Esophagus muscularis mucosa (tissue), 4 donors: ENCODE results near the gene TMEM209. TPM values are rescaled to one million over a fixed set of nuclear protein-coding genes. Genes with fewer than 3 reads are reported as not detected.

Experiments used
- DNase-seq: peaks from one replicate; pipeline ENCODE4 v3.0.0-alpha.2; 2017; ENCODE audit errors: extremely low spot score
- H3K27ac ChIP-seq, 4 donors: fragments of 200-600 bp; sonication (generic); replicated peaks in 1 of 4; 1 replicate in 3 of 4; 2 replicates in 1 of 4; pipeline ENCODE4 v1.5.1; 2016 to 2019; ENCODE audit warnings: mild to moderate bottlenecking in 1 of 4
- H3K27me3 ChIP-seq, 4 donors: fragments of 200-600 bp; sonication (generic); one replicate each; pipeline versions ENCODE4 v1.5.1 to v1.6.0; 2016 to 2019
- H3K36me3 ChIP-seq, 4 donors: fragments of 200-600 bp; sonication (generic); one replicate each; pipeline ENCODE4 v1.5.1; 2016 to 2019
- H3K4me1 ChIP-seq, 4 donors: fragments of 200-600 bp; sonication (generic); one replicate each; pipeline ENCODE4 v1.5.1; 2016 to 2019
- H3K4me3 ChIP-seq, 4 donors: fragments of 200-600 bp; sonication (generic); 1 replicate in 2 of 4; 2 replicates in 2 of 4; pipeline ENCODE4 v1.5.1; 2016 to 2019; ENCODE audit warnings: mild to moderate bottlenecking in 4 of 4, moderate library complexity in 1 of 4
- H3K9me3 ChIP-seq, 4 donors: fragments of 200-600 bp; sonication (generic); 1 replicate in 3 of 4; 2 replicates in 1 of 4; pipeline ENCODE4 v1.5.1; 2016 to 2019
- EP300 ChIP-seq: sonication (generic); formaldehyde crosslinking; IDR thresholded peaks from one replicate; pipeline ENCODE4 v1.6.1; 2017; ENCODE audit warnings: antibody characterized with exemption
- POLR2A ChIP-seq: fragments of 450-650 bp; IDR thresholded peaks from one replicate; pipeline ENCODE4 v1.6.1; 2017; ENCODE audit warnings: antibody characterized with exemption, moderate library complexity, mild to moderate bottlenecking, low read depth
- POLR2AphosphoS5 ChIP-seq, 2 donors: sonication (generic); formaldehyde crosslinking; IDR thresholded peaks; one replicate each; pipeline ENCODE4 v1.6.1; 2017; ENCODE audit warnings: antibody characterized with exemption in 2 of 2
- WGBS: methylation state at CpG from one replicate; pipeline ENCODE4 v1.1.5; 2018; 5-methylcytosine and 5-hydroxymethylcytosine counted together
- intact Hi-C: fragments of 100-400 bp; cut with DNase I; formaldehyde crosslinking; loops from one replicate; pipeline ENCODE4 v1.15.1; 2023
- total RNA-seq, 4 donors: library from RNA; depleted of rRNA; stranded (reverse); fragments of >200 nt; gene quantifications; one replicate each; pipeline versions ENCODE4 v1.1.0 to v1.2.1, GENCODE V29; 2016
- TF ChIP-seq, protein P1 (sequence below), 3 experiments: fragments of 200-600 bp in 2 of 3; fragments of 450-650 bp in 1 of 3; sonication (generic) in 2 of 3; IDR thresholded peaks; one replicate each; pipeline ENCODE4 v1.5.1; 2017 to 2019; ENCODE audit warnings: antibody characterized with exemption in 3 of 3, mild to moderate bottlenecking in 2 of 3, moderate library complexity in 1 of 3

Gene TMEM209
- total RNA-seq, 4 donors from 2014 or later: 6.8 to 8.7 (median 8.0) TPM

DNA sequence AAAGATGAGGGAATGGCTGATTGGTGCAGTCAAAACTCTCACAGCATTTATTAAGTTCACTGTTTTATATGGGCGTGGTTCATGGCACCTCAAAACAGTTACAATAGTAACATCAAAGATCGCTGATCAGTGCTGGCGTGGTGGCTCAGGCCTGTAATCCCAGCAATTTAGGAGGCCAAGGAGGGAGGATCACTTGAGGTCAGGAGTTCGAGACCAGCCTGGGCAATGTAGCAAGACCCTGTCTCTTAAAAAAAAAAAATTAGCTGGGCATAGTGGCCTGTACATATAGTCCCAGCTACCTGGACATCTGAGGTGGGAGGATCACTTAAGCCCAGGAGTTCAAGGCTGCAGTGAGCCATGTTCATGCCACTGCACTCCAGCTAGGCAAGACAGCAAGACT is 86.4 kb downstream of the TMEM209 start:
- Histone ChIP-seq H3K9me3 (no peaks in the 10 kb centered on the region), H3K4me1 (no peaks in the 10 kb centered on the region), H3K27me3 (no peaks in the 10 kb centered on the region), H3K27ac (no peak overlapping the region), H3K36me3 (peaks cover 6 to 52% (median 41%) of the 10 kb centered on the region in 4 donors), H3K4me3 (no peak overlapping the region)
- intact Hi-C loops: no loop called here
- TF ChIP-seq EP300 (no peak), POLR2A (no peak), POLR2AphosphoS5 (IDR thresholded peaks at IDR 0.05) (no peak)
- TF ChIP-seq, protein P1, sequence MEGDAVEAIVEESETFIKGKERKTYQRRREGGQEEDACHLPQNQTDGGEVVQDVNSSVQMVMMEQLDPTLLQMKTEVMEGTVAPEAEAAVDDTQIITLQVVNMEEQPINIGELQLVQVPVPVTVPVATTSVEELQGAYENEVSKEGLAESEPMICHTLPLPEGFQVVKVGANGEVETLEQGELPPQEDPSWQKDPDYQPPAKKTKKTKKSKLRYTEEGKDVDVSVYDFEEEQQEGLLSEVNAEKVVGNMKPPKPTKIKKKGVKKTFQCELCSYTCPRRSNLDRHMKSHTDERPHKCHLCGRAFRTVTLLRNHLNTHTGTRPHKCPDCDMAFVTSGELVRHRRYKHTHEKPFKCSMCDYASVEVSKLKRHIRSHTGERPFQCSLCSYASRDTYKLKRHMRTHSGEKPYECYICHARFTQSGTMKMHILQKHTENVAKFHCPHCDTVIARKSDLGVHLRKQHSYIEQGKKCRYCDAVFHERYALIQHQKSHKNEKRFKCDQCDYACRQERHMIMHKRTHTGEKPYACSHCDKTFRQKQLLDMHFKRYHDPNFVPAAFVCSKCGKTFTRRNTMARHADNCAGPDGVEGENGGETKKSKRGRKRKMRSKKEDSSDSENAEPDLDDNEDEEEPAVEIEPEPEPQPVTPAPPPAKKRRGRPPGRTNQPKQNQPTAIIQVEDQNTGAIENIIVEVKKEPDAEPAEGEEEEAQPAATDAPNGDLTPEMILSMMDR (IDR thresholded peaks at IDR 0.05): no peak
- 97% methylated on average over 4 of the region's 4 CpGs for WGBS
- DNase-seq: no peak

DNA sequence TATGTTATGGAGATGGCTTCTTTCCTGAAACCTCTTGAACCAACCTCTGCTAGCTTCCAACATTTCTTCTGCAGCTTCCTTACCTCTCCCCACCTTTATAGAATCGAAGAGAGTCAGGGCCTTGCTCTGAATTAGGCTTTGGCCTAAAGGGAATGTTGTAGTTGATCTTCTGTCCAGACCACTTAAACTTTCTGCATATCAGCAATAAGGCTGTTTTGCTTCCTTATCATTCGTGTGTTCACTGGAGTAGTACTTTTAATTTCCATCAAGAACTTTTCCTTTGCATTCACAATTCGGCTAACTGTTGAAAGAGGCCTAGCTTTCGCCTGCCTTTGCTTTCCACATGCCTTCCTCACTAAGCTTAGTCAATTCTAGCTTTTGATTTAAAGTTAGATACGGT is 86.9 kb downstream of the TMEM209 start:
- Histone ChIP-seq H3K4me1 (no peaks in the 10 kb centered on the region), H3K4me3 (no peak overlapping the region), H3K27ac (no peak overlapping the region), H3K36me3 (peaks cover 6 to 47% (median 36%) of the 10 kb centered on the region in 4 donors), H3K27me3 (no peaks in the 10 kb centered on the region), H3K9me3 (no peaks in the 10 kb centered on the region)
- intact Hi-C loops: no loop called here
- TF ChIP-seq, protein P1 (IDR thresholded peaks at IDR 0.05): no peak
- TF ChIP-seq POLR2AphosphoS5 (IDR thresholded peaks at IDR 0.05) (no peak), EP300 (no peak), POLR2A (no peak)
- DNase-seq: no peak
- 85% methylated on average over 5 of the region's 5 CpGs for WGBS

DNA sequence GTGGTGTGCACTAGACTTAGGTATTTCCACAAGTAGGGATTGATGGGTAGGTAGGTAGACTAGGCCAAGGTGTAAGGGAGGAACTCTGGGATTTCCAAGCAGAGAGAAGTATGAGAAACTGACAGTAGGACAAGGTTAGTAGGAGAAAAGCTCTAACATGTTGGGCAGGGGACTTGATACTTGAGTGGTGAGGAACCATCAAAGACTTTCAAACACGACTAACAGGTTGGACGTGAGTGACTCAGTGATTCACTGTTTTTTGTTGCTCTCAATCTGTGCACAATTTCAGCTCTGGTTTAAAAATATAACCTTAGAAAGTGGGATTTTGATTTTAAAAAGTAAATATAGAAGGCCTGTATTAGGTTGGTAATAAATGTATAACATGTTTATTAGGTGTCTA is 90.4 kb downstream of the TMEM209 start:
- no peak overlapping the region for H3K4me3 ChIP-seq
- DNase-seq: no peak
- no peaks in the 10 kb centered on the region for H3K9me3 ChIP-seq
- H3K36me3 ChIP-seq: peaks cover 0 to 12% (median 8%) of the 10 kb centered on the region in 4 donors
- WGBS: 91% methylated on average over 2 of the region's 2 CpGs
- H3K4me1 ChIP-seq: no peaks in the 10 kb centered on the region
- TF ChIP-seq POLR2A: no peak
- TF ChIP-seq, protein P1 (IDR thresholded peaks at IDR 0.05): no peak
- TF ChIP-seq POLR2AphosphoS5 (IDR thresholded peaks at IDR 0.05): no peak
- no peak for TF ChIP-seq EP300
- intact Hi-C loops: no loop called here
- no peaks in the 10 kb centered on the region for H3K27me3 ChIP-seq
- H3K27ac ChIP-seq: no peak overlapping the region

Other genes with a start within 250 kb of the TMEM209 start
- 10 to 100 TPM in 2 of 4 donors, 1 to 10 TPM in 2; 9.1 to 17.9 (median 10.5) TPM for gene ZC3HC1, start 154.0 kb downstream of the TMEM209 start, total RNA-seq
- gene KLHDC10, start 134.9 kb downstream of the TMEM209 start, total RNA-seq: 10 to 100 TPM; 19.1 to 23.6 (median 19.9) TPM
- not detected for gene SSMEM1, start 2.5 kb upstream of the TMEM209 start, total RNA-seq
- gene CPA2, start 61.5 kb upstream of the TMEM209 start, total RNA-seq: not detected
- not detected for gene CPA4, start 87.8 kb upstream of the TMEM209 start, total RNA-seq
- not detected for gene CPA5, start 139.4 kb upstream of the TMEM209 start, total RNA-seq
- gene CPA1, start 175.1 kb upstream of the TMEM209 start, total RNA-seq: not detected
- gene CEP41, start 235.6 kb upstream of the TMEM209 start, total RNA-seq: 1 to 10 TPM in 3 of 4 donors, under 1 TPM in 1; 0.83 to 5.9 (median 2.8) TPM